A549 (cell line): ENCODE results near the gene ASAP2. TPM values are rescaled to one million over a fixed set of nuclear protein-coding genes. Genes with fewer than 3 reads are reported as not detected.

ENCODE experiments used
- ATAC-seq, 2 experiments: fragments of 200-7000 bp in 1 of 2; fragments of >200 bp in 1 of 2; cut with Nextera tagmentation in 1 of 2; cut with Tn5 transposase in 1 of 2; 3 replicates each; pipeline versions ENCODE4 v1.8.0 to v1.9.1; 2018 to 2020; ENCODE audit warnings: mild to moderate bottlenecking in 1 of 2, moderate library complexity in 1 of 2
- CTCF ChIA-PET: fragments of 300-600 bp; sonication (Branson Sonifier 250); formaldehyde crosslinking; extraction: SDS; loops from one replicate; lab custom pipeline; 2021; ENCODE audit warnings: antibody characterized with exemption, inconsistent platforms; lab: Yijun Ruan, JAX
- POLR2A ChIA-PET: fragments of 350-600 bp; formaldehyde crosslinking; extraction: SDS; loops from one replicate; lab custom pipeline; 2021; ENCODE audit warnings: antibody characterized with exemption, inconsistent platforms; lab: Yijun Ruan, JAX
- DNase-seq, 2 experiments: peaks; one replicate each; pipeline versions ENCODE4 v3.0.0 to v3.0.0-alpha.2; 2011 to 2016; ENCODE audit warnings: low read depth in 1 of 2, low spot score in 1 of 2
- FAIRE-seq: peaks from 2 replicates; lab custom pipeline; 2011; peaks lifted over from hg19 to GRCh38; lab: Jason Lieb, UNC
- H3K27ac ChIP-seq, 2 experiments: fragments of >200 bp; sonication (Bioruptor Twin); formaldehyde crosslinking; 3 replicates each; pipeline ENCODE4 v1.5.1; 2016 to 2017
- H3K4me1 ChIP-seq: fragments of >200 bp; sonication (Bioruptor Twin); formaldehyde crosslinking; 3 replicates; pipeline ENCODE4 v1.6.1; 2016
- H3K4me2 ChIP-seq: fragments of >200 bp; sonication (Bioruptor Twin); formaldehyde crosslinking; 3 replicates; pipeline ENCODE4 v1.6.1; 2016
- H3K4me3 ChIP-seq: fragments of >200 bp; sonication (Bioruptor Twin); formaldehyde crosslinking; 3 replicates; pipeline ENCODE4 v1.5.1; 2016
- H3K9me3 ChIP-seq: fragments of >200 bp; sonication (Bioruptor Twin); formaldehyde crosslinking; 3 replicates; pipeline ENCODE4 v1.6.1; 2016
- CBX8 ChIP-seq: fragments of 200-600 bp; sonication (generic); IDR thresholded peaks from 2 replicates; pipeline ENCODE4 v1.6.1; 2016
- CHD4 ChIP-seq: fragments of 200-600 bp; sonication (generic); IDR thresholded peaks from 2 replicates; pipeline ENCODE4 v1.6.1; 2016; ENCODE audit warnings: antibody characterized with exemption, mild to moderate bottlenecking, borderline replicate concordance
- CTCF ChIP-seq: fragments of >200 bp; sonication (Bioruptor Twin); formaldehyde crosslinking; IDR thresholded peaks from 3 replicates; pipeline ENCODE4 v1.5.1; 2016
- EHF ChIP-seq: fragments of 250-450 bp; sonication (Bioruptor Pico); IDR thresholded peaks from 2 replicates; pipeline ENCODE4 v1.5.0; 2020; ENCODE audit warnings: mild to moderate bottlenecking
- EP300 ChIP-seq, 2 experiments: fragments of >200 bp; sonication (Bioruptor Twin); formaldehyde crosslinking; IDR thresholded peaks; 2 replicates in 1 of 2; 3 replicates in 1 of 2; pipeline ENCODE4 v1.6.1; 2016 to 2017
- GATA3 ChIP-seq: IDR thresholded peaks from 2 replicates; pipeline ENCODE4 v1.6.1; 2012; ENCODE audit warnings: borderline replicate concordance
- HDAC2 ChIP-seq: fragments of 200-600 bp; sonication (generic); IDR thresholded peaks from 2 replicates; pipeline ENCODE4 v1.6.1; 2016
- HES2 ChIP-seq: fragments of >200 bp; sonication (Bioruptor Twin); formaldehyde crosslinking; IDR thresholded peaks from 2 replicates; pipeline ENCODE4 v1.6.1; 2016
- HEYL ChIP-seq: fragments of 250-450 bp; sonication (Bioruptor Pico); IDR thresholded peaks from 2 replicates; pipeline ENCODE4 v1.8.0; 2021; ENCODE audit warnings: mild to moderate bottlenecking, moderate library complexity
- HOXA7 ChIP-seq: fragments of 250-450 bp; sonication (Bioruptor Pico); IDR thresholded peaks from 2 replicates; pipeline ENCODE4 v1.5.0; 2020; ENCODE audit warnings: mild to moderate bottlenecking, moderate library complexity
- KDM1A ChIP-seq: fragments of 200-600 bp; sonication (generic); IDR thresholded peaks from 2 replicates; pipeline ENCODE4 v1.6.1; 2016; ENCODE audit warnings: low read depth, mild to moderate bottlenecking
- MAZ ChIP-seq: fragments of 150-350 bp; IDR thresholded peaks from 2 replicates; pipeline ENCODE4 v1.6.1; 2014; ENCODE audit warnings: antibody characterized with exemption, low read depth, low read length, borderline replicate concordance
- POLR2A ChIP-seq: IDR thresholded peaks from 2 replicates; pipeline ENCODE4 v1.6.1; 2012; ENCODE audit warnings: mild to moderate bottlenecking, low read length
- POLR2AphosphoS2 ChIP-seq: conservative IDR thresholded peaks from 2 replicates; pipeline ENCODE4 v1.6.1; 2012; ENCODE audit warnings: low read length, improper control_type of control experiment, inconsistent platforms
- RAD21 ChIP-seq, 2 experiments: fragments of >200 bp in 1 of 2; sonication (Bioruptor Twin) in 1 of 2; formaldehyde crosslinking in 1 of 2; IDR thresholded peaks in 1 of 2; conservative IDR thresholded peaks in 1 of 2; 2 replicates in 1 of 2; 3 replicates in 1 of 2; pipeline ENCODE4 v1.6.1; 2012 to 2018; ENCODE audit warnings: inconsistent platforms in 1 of 2
- RCOR1 ChIP-seq: fragments of 150-350 bp; IDR thresholded peaks from 2 replicates; pipeline ENCODE4 v1.6.1; 2014; ENCODE audit warnings: antibody characterized with exemption, low read length, low read depth
- SMC3 ChIP-seq: fragments of >200 bp; sonication (Bioruptor Twin); formaldehyde crosslinking; IDR thresholded peaks from 3 replicates; pipeline ENCODE4 v1.6.1; 2018; ENCODE audit warnings: inconsistent platforms
- SREBF2 ChIP-seq: fragments of 450-650 bp; IDR thresholded peaks from 2 replicates; pipeline ENCODE4 v1.6.1; 2014; ENCODE audit warnings: mild to moderate bottlenecking, moderate library complexity
- TFCP2L1 ChIP-seq: fragments of 250-450 bp; sonication (Bioruptor Pico); IDR thresholded peaks from 2 replicates; pipeline ENCODE4 v1.5.0; 2021; ENCODE audit warnings: mild to moderate bottlenecking
- ZC3H11A ChIP-seq: fragments of 450-650 bp; IDR thresholded peaks from 2 replicates; pipeline ENCODE4 v1.6.1; 2014; ENCODE audit warnings: antibody characterized with exemption, mild to moderate bottlenecking
- WGBS: methylation state at CpG from one replicate; pipeline ENCODE4 v1.1.6; 2017; ENCODE audit errors: missing lambda C conversion rate; 5-methylcytosine and 5-hydroxymethylcytosine counted together
- polyA plus RNA-seq, 4 experiments: library from polyadenylated mRNA; depleted of rRNA in 3 of 4; stranded (reverse); fragments of >200 nt; fragmentation: RNase III in 1 of 4; extraction: RNeasy Plus Mini Kit Qiagen cat#74134 plus additional on column Dnase treatment in 1 of 4; gene quantifications; 2 replicates in 3 of 4; 3 replicates in 1 of 4; pipeline ENCODE4 v1.2.3, GENCODE V29; 2011 to 2017
- TF ChIP-seq, protein P1 (sequence below): IDR thresholded peaks from 2 replicates; pipeline ENCODE4 v1.6.1; 2012
- TF ChIP-seq, protein P2 (sequence below): fragments of 200-600 bp; sonication (generic); IDR thresholded peaks from 2 replicates; pipeline ENCODE4 v1.6.1; 2016; ENCODE audit warnings: antibody characterized with exemption, mild to moderate bottlenecking, moderate library complexity
- TF ChIP-seq, protein P3 (sequence below): fragments of 250-450 bp; sonication (Bioruptor Pico); IDR thresholded peaks from 2 replicates; pipeline ENCODE4 v1.5.0; 2020; ENCODE audit warnings: low read depth, mild to moderate bottlenecking, moderate library complexity

ASAP2 gene
- polyA plus RNA-seq, 2 of the 4 experiments (the other 2 are of a cell fraction) = 17.8 to 27.9 TPM

- H3K9me3 ChIP-seq = no peaks in the 10 kb centered on the region
- no peak overlapping the region for H3K4me3 ChIP-seq
- peak; percentile 28 for FAIRE-seq
- POLR2A ChIA-PET = interaction anchor here (0.6 to 1.8 kb wide), 4 partner anchors 23 to 715 kb away, joined by 4 to 10 read pairs (median 5); partner anchors contain the start of gene ASAP2
- H3K4me2 ChIP-seq = no peak overlapping the region
- H3K4me1 ChIP-seq = peaks cover 15% of the 10 kb centered on the region
- ATAC-seq = peak; percentile 96
- TF ChIP-seq, protein P1, sequence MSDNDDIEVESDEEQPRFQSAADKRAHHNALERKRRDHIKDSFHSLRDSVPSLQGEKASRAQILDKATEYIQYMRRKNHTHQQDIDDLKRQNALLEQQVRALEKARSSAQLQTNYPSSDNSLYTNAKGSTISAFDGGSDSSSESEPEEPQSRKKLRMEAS = 0 out of 2 replicates have a peak, but pooled peaks have one; percentile 27
- TF ChIP-seq SMC3 (peak; percentile 91), POLR2A (no peak), GATA3 (no peak), HEYL (no peak), RCOR1 (no peak), KDM1A (no peak), EHF (CRISPR knock-in tag) (no peak), HES2 (no peak), SREBF2 (no peak), ZC3H11A (no peak), CHD4 (no peak), POLR2AphosphoS2 (no peak), HDAC2 (no peak), CTCF (peak; percentile 88), MAZ (no peak), EP300 (IDR thresholded peaks at IDR 0.05) (no peak), CBX8 (no peak), HOXA7 (CRISPR knock-in tag) (no peak), TFCP2L1 (CRISPR knock-in tag) (no peak), RAD21 (conservative IDR thresholded peaks at IDR 0.05 in 1 of 2, IDR thresholded peaks at IDR 0.05 in 1 of 2) (peak; percentile 92 to 93)
- TF ChIP-seq, protein P2, sequence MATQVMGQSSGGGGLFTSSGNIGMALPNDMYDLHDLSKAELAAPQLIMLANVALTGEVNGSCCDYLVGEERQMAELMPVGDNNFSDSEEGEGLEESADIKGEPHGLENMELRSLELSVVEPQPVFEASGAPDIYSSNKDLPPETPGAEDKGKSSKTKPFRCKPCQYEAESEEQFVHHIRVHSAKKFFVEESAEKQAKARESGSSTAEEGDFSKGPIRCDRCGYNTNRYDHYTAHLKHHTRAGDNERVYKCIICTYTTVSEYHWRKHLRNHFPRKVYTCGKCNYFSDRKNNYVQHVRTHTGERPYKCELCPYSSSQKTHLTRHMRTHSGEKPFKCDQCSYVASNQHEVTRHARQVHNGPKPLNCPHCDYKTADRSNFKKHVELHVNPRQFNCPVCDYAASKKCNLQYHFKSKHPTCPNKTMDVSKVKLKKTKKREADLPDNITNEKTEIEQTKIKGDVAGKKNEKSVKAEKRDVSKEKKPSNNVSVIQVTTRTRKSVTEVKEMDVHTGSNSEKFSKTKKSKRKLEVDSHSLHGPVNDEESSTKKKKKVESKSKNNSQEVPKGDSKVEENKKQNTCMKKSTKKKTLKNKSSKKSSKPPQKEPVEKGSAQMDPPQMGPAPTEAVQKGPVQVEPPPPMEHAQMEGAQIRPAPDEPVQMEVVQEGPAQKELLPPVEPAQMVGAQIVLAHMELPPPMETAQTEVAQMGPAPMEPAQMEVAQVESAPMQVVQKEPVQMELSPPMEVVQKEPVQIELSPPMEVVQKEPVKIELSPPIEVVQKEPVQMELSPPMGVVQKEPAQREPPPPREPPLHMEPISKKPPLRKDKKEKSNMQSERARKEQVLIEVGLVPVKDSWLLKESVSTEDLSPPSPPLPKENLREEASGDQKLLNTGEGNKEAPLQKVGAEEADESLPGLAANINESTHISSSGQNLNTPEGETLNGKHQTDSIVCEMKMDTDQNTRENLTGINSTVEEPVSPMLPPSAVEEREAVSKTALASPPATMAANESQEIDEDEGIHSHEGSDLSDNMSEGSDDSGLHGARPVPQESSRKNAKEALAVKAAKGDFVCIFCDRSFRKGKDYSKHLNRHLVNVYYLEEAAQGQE = no peak
- TF ChIP-seq, protein P3, sequence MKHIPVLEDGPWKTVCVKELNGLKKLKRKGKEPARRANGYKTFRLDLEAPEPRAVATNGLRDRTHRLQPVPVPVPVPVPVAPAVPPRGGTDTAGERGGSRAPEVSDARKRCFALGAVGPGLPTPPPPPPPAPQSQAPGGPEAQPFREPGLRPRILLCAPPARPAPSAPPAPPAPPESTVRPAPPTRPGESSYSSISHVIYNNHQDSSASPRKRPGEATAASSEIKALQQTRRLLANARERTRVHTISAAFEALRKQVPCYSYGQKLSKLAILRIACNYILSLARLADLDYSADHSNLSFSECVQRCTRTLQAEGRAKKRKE (CRISPR knock-in tag) = no peak
- CTCF ChIA-PET = interaction anchor here (0.5 to 15.6 kb wide), 56 partner anchors 9 to 560 kb away, joined by 3 to 209 read pairs (median 4); partner anchors contain the start of gene ASAP2
- H3K27ac ChIP-seq = peak overlapping the region; percentile 27 to 51; a peak in 3 of 6 replicates
- peak; percentile 70 to 83 for DNase-seq
- 32% methylated on average over 7 of the region's 7 CpGs for WGBS
These were observed 127.1 kb downstream of the ASAP2 start for GRCh38 chr2:9333591-9334171.
